SKM-1 treated with dmso at 0.1 percent for 144 hours (cell line): ENCODE measurements around the gene APC2.
A peak's percentile ranks its signal among the peaks of the same experiment; 100 is the strongest.
"Not testable (repeated sequence)": the region's sequence is repeated elsewhere in the genome, so short reads cannot be mapped to it uniquely, and the experiment has no call there.

Experiments
- DNase-seq: peaks from one replicate; lab custom pipeline; 2025; ENCODE audit not compliant: unreplicated experiment; lab: John Stamatoyannopoulos, UW

The APC2 gene

GRCh38 chr19:1495051-1495798 lies 45.3 kb downstream of the APC2 start:
- DNase-seq = no peak

- DNase-seq = no peak
These were observed 46.1 kb downstream of the APC2 start for GRCh38 chr19:1495799-1496713.

GRCh38 chr19:1496714-1497577 lies 47.0 kb downstream of the APC2 start:
- DNase-seq = no peak

- no peak for DNase-seq
These were observed 47.8 kb downstream of the APC2 start for GRCh38 chr19:1497578-1498235.

GRCh38 chr19:1499231-1499630 lies 49.3 kb downstream of the APC2 start:
- DNase-seq = not testable (repeated sequence)

- DNase-seq = no peak
These were observed 51.3 kb downstream of the APC2 start for GRCh38 chr19:1501200-1501595.

GRCh38 chr19:1502433-1503088 lies 52.6 kb downstream of the APC2 start:
- no peak for DNase-seq

GRCh38 chr19:1503089-1503924 lies 53.4 kb downstream of the APC2 start:
- DNase-seq = peak; percentile 46

GRCh38 chr19:1503925-1504773 lies 54.2 kb downstream of the APC2 start:
- DNase-seq = no peak

- DNase-seq = no peak
These were observed 55.1 kb downstream of the APC2 start for GRCh38 chr19:1505012-1505411.

- DNase-seq = no peak
These were observed 56.3 kb downstream of the APC2 start for GRCh38 chr19:1505991-1506881.

GRCh38 chr19:1507192-1507660 lies 57.3 kb downstream of the APC2 start:
- DNase-seq = no peak

GRCh38 chr19:1507763-1508506 lies 58.0 kb downstream of the APC2 start:
- DNase-seq = peak; percentile 90

- no peak for DNase-seq
These were observed 58.6 kb downstream of the APC2 start for GRCh38 chr19:1508507-1508856.

- DNase-seq = no peak
These were observed 59.9 kb downstream of the APC2 start for GRCh38 chr19:1509602-1510441.

GRCh38 chr19:1510442-1510806 lies 60.5 kb downstream of the APC2 start:
- DNase-seq = no peak
